ENCODE results near the gene AXIN2.
"Not testable (repeated sequence)": the region's sequence is repeated elsewhere in the genome, so short reads cannot be mapped to it uniquely, and the experiment has no call there.

AXIN2 gene

DNA sequence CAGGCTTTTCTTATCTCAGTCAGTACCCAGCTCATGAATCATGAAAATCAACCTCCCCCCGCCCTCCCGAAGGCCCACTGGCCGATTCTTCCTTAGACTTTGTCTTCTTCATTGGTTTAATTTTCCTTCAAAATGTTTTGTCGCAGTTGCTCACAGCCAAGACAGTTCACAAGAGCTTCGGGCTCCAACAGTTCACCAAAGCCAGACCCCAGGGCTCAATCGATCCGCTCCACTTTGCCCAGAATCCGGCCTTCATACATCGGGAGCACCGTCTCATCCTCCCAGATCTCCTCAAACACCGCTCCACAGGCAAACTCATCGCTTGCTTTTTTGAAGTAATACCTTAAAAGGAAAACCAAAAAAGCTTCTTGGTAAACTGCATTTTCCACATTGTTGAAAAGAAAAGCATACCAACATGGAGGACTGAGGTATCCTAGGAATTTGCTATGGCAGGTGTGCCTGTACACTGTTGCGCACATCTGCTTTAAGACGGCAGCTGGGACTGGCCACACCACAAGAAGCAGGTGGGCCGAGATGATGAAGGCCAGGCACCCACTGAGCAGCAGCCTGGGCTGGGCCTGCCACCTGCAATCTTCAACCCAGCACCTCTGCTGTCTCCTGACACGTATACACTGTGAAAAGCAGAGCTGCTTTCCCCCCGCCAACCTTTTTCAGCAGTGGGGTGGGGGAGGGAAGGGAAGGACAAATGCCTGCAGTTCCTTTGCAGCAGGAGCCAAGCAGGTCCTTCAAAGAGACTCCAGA is 31.5 kb downstream of the AXIN2 start:
- Histone ChIP-seq H3K4me3 (ENCODE audit: low read depth, low read length) (no peak overlapping the region), H3K4me1 (no peaks in the 10 kb centered on the region)

GRCh38 chr17:65529040-65529633 is 32.3 kb downstream of the AXIN2 start:
- H3K27me3 ChIP-seq = no peaks in the 10 kb centered on the region
- no peaks in the 10 kb centered on the region for H3K9me3 ChIP-seq
- no peak for DNase-seq
- H3K4me1 ChIP-seq = no peaks in the 10 kb centered on the region
- no peaks in the 10 kb centered on the region for H3K36me3 ChIP-seq
- H3K4me3 ChIP-seq (ENCODE audit: low read depth, low read length) = no peak overlapping the region
- TF ChIP-seq, protein P1, sequence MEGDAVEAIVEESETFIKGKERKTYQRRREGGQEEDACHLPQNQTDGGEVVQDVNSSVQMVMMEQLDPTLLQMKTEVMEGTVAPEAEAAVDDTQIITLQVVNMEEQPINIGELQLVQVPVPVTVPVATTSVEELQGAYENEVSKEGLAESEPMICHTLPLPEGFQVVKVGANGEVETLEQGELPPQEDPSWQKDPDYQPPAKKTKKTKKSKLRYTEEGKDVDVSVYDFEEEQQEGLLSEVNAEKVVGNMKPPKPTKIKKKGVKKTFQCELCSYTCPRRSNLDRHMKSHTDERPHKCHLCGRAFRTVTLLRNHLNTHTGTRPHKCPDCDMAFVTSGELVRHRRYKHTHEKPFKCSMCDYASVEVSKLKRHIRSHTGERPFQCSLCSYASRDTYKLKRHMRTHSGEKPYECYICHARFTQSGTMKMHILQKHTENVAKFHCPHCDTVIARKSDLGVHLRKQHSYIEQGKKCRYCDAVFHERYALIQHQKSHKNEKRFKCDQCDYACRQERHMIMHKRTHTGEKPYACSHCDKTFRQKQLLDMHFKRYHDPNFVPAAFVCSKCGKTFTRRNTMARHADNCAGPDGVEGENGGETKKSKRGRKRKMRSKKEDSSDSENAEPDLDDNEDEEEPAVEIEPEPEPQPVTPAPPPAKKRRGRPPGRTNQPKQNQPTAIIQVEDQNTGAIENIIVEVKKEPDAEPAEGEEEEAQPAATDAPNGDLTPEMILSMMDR (IDR thresholded peaks at IDR 0.05; ENCODE audit: low read depth, low read length) = no peak

More for the DNA sequence above, 31.5 kb downstream of the AXIN2 start:
- no peak for DNase-seq
- H3K36me3 ChIP-seq = no peaks in the 10 kb centered on the region
- no peaks in the 10 kb centered on the region for H3K9me3 ChIP-seq
- TF ChIP-seq, protein P1 (IDR thresholded peaks at IDR 0.05; ENCODE audit: low read depth, low read length) = no peak
- H3K27me3 ChIP-seq = no peaks in the 10 kb centered on the region

GRCh38 chr17:65527857-65528591 is 33.4 kb downstream of the AXIN2 start:
- Histone ChIP-seq H3K9me3 (no peaks in the 10 kb centered on the region), H3K36me3 (no peaks in the 10 kb centered on the region), H3K4me3 (ENCODE audit: low read depth, low read length) (no peak overlapping the region), H3K4me1 (no peaks in the 10 kb centered on the region), H3K27me3 (no peaks in the 10 kb centered on the region)
- TF ChIP-seq, protein P1 (IDR thresholded peaks at IDR 0.05; ENCODE audit: low read depth, low read length) = no peak
- DNase-seq = no peak

DNA sequence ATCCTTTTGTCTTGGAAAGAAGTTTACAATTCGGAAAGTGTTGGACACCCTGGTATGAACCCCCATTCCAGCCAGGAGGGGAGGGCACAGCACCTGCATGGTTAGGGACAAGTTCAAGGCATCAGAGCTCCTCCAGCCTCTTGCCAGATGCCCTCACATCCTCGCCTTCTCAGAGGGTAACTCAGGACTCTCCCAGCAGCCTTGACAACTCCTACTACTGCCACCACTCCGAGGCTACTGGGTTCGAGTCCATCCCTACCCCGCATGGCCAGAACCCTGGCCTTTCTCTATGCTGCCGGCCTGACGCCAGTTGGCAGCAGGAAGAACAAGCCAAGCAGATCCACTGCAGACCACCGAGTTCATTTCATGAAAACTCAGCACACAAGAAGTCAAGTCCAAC is 34.1 kb downstream of the AXIN2 start:
- Histone ChIP-seq H3K9me3 (no peaks in the 10 kb centered on the region), H3K4me3 (ENCODE audit: low read depth, low read length) (no peak overlapping the region), H3K27me3 (no peaks in the 10 kb centered on the region), H3K4me1 (no peaks in the 10 kb centered on the region), H3K36me3 (no peaks in the 10 kb centered on the region)
- DNase-seq = no peak
- TF ChIP-seq, protein P1 (IDR thresholded peaks at IDR 0.05; ENCODE audit: low read depth, low read length) = no peak

GRCh38 chr17:65526854-65527253 is 34.6 kb downstream of the AXIN2 start:
- H3K4me1 ChIP-seq; DNase-seq; H3K9me3 ChIP-seq; H3K36me3 ChIP-seq; H3K4me3 ChIP-seq (ENCODE audit: low read depth, low read length); H3K27me3 ChIP-seq: not testable (repeated sequence)

DNA sequence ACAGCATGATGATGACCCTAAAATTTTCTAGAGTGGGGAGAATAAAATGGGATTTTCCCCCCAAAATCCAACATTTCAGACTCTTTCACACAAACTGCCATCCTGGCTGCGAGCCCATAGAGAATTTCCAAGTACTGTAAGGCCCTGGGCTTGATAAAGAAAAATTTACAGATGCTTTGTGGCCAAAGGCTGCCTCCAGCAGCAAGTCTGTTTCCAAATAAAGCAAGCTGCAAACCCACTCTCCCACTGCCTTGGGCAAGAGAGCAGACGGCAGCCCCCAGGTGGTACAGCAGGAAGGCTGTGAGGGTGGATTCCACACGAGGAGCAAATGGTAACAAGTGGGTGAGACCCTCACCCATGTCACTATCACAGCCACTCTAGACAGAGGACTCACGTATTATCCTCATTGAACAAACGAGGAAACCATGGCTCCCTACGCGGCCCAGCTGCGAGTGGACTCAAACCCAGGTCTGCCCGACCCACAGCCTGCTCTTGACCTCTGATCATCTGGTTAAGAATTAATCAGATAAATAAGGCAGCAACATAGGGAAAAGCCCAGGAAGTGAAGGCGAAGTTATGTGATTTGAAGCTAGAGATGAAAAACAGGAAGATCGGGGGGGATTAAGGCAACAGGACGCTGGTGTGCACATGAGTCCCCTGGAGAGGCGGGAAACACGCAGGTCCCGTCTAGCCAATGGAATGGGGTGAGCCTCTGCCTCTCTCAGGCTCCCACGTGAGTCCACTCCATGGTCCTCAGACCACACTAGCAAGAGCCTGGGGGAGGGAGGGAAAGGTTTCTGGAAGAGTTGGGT is 37.4 kb downstream of the AXIN2 start:
- TF ChIP-seq, protein P1 (IDR thresholded peaks at IDR 0.05; ENCODE audit: low read depth, low read length) = no peak
- no peak overlapping the region for H3K4me3 ChIP-seq (ENCODE audit: low read depth, low read length)
- no peaks in the 10 kb centered on the region for H3K4me1 ChIP-seq
- H3K27me3 ChIP-seq = no peaks in the 10 kb centered on the region
- no peaks in the 10 kb centered on the region for H3K36me3 ChIP-seq
- no peak for DNase-seq
- H3K9me3 ChIP-seq = no peaks in the 10 kb centered on the region

All from BE2C (cell line).